ENCODE measurements around the gene GASK1A.

GRCh38 chr3:43080726-43081568, 101.8 kb downstream of the GASK1A start:
- TF ChIP-seq, protein P1, sequence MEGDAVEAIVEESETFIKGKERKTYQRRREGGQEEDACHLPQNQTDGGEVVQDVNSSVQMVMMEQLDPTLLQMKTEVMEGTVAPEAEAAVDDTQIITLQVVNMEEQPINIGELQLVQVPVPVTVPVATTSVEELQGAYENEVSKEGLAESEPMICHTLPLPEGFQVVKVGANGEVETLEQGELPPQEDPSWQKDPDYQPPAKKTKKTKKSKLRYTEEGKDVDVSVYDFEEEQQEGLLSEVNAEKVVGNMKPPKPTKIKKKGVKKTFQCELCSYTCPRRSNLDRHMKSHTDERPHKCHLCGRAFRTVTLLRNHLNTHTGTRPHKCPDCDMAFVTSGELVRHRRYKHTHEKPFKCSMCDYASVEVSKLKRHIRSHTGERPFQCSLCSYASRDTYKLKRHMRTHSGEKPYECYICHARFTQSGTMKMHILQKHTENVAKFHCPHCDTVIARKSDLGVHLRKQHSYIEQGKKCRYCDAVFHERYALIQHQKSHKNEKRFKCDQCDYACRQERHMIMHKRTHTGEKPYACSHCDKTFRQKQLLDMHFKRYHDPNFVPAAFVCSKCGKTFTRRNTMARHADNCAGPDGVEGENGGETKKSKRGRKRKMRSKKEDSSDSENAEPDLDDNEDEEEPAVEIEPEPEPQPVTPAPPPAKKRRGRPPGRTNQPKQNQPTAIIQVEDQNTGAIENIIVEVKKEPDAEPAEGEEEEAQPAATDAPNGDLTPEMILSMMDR (IDR thresholded peaks at IDR 0.05) = no peak
- TF ChIP-seq POLR2A (IDR thresholded peaks at IDR 0.05) = no peak

Data from esophagus squamous epithelium (tissue), 4 donors.